Activated B cell treated with CpG ODN at 0.5 μM for 24 hours (primary cell): ENCODE measurements around the gene CAMK2D. TPM values are rescaled to one million over a fixed set of nuclear protein-coding genes. Genes with fewer than 3 reads are reported as not detected.

ENCODE experiments used
- ATAC-seq: fragments of 200-7000 bp; cut with Tn5 transposase; one replicate; pipeline ENCODE4 v1.10.0; 2021; ENCODE audit warnings: low read depth, mild to moderate bottlenecking, moderate library complexity
- CTCF ChIA-PET: fragments of 350-600 bp; sonication (Branson Sonifier 250); formaldehyde crosslinking; loops from one replicate; lab custom pipeline; 2021; ENCODE audit warnings: antibody characterized with exemption; lab: Charles Lee
- POLR2A ChIA-PET: fragments of 350-600 bp; sonication (Branson Sonifier 250); formaldehyde crosslinking; loops from one replicate; lab custom pipeline; 2021; ENCODE audit warnings: antibody characterized with exemption; lab: Charles Lee
- DNase-seq: peaks from one replicate; pipeline ENCODE4 v3.0.0; 2022
- H3K27ac Mint-ChIP-seq: one replicate; pipeline ENCODE4 v1.8.0; 2020; ENCODE audit warnings: mixed read lengths
- H3K27me3 Mint-ChIP-seq: one replicate; pipeline ENCODE4 v1.8.0; 2021; ENCODE audit warnings: mixed read lengths
- H3K36me3 Mint-ChIP-seq: one replicate; pipeline ENCODE4 v1.8.0; 2021; ENCODE audit warnings: low read depth, mixed read lengths
- H3K4me1 Mint-ChIP-seq: one replicate; pipeline ENCODE4 v1.8.0; 2021; ENCODE audit warnings: mixed read lengths
- H3K4me3 Mint-ChIP-seq: one replicate; pipeline ENCODE4 v1.8.0; 2020; ENCODE audit warnings: mild to moderate bottlenecking, mixed read lengths
- H3K9me3 Mint-ChIP-seq: one replicate; pipeline ENCODE4 v1.8.0; 2020; ENCODE audit warnings: mixed read lengths
- intact Hi-C: fragments of 100-400 bp; cut with micrococcal nuclease; formaldehyde crosslinking; loops from one replicate; pipeline ENCODE4 v1.15.1; 2024
- total RNA-seq: library from RNA; stranded (reverse); gene quantifications from 2 replicates; pipeline ENCODE4 v1.2.3, GENCODE V29; 2022
- TF ChIP-seq, protein P1 (sequence below): fragments of 200-600 bp; IDR thresholded peaks from one replicate; pipeline ENCODE4 v1.8.0; 2022; ENCODE audit warnings: antibody characterized with exemption, mild to moderate bottlenecking

Gene CAMK2D
- total RNA-seq, 1 donor from 2014 or later = 72.9 TPM

DNA sequence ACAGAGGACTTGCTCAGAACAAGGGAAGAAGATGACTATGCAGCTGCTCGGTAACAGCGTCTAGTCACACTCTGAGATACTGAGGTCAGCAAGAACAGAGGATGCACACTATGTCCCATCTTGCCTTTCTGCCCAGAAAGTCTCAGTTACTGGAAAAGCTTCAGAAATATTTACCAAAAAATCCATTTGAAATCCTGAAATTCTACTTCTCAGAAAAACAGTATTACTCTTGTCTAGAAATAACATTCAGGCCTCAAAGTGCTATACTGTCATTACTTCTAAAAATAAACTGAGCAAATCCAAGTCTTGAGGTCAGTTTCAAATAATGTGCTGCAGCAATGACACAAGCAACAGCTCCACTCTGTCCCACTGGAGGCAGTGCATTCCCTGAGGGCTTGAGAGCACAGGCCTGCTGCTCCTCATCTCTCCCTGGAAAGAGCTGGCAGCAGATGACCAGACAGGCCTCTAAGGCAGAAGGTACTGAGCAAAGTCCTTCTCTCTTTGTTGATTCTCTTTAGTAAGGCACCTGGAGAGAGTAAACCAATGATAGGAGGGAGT is 76.9 kb downstream of the CAMK2D start:
- peaks cover 5% of the 10 kb centered on the region for H3K9me3 Mint-ChIP-seq
- H3K4me1 Mint-ChIP-seq = peaks cover 59% of the 10 kb centered on the region
- H3K36me3 Mint-ChIP-seq = peaks cover 47% of the 10 kb centered on the region
- peak overlapping the region; percentile 46 for H3K27ac Mint-ChIP-seq
- intact Hi-C loops = no loop called here
- CTCF ChIA-PET = interaction anchor here (1.5 to 1.7 kb wide), 2 partner anchors 11 to 137 kb away, joined by 4 to 5 read pairs; no protein-coding TSS in a partner anchor
- DNase-seq (no peak), ATAC-seq (no peak)
- no peaks in the 10 kb centered on the region for H3K27me3 Mint-ChIP-seq
- no peak overlapping the region for H3K4me3 Mint-ChIP-seq
- TF ChIP-seq, protein P1, sequence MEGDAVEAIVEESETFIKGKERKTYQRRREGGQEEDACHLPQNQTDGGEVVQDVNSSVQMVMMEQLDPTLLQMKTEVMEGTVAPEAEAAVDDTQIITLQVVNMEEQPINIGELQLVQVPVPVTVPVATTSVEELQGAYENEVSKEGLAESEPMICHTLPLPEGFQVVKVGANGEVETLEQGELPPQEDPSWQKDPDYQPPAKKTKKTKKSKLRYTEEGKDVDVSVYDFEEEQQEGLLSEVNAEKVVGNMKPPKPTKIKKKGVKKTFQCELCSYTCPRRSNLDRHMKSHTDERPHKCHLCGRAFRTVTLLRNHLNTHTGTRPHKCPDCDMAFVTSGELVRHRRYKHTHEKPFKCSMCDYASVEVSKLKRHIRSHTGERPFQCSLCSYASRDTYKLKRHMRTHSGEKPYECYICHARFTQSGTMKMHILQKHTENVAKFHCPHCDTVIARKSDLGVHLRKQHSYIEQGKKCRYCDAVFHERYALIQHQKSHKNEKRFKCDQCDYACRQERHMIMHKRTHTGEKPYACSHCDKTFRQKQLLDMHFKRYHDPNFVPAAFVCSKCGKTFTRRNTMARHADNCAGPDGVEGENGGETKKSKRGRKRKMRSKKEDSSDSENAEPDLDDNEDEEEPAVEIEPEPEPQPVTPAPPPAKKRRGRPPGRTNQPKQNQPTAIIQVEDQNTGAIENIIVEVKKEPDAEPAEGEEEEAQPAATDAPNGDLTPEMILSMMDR = no peak
- POLR2A ChIA-PET = interaction anchor here (0.7 to 1.3 kb wide), 5 partner anchors 11 to 269 kb away, joined by 3 read pairs; no protein-coding TSS in a partner anchor

DNA sequence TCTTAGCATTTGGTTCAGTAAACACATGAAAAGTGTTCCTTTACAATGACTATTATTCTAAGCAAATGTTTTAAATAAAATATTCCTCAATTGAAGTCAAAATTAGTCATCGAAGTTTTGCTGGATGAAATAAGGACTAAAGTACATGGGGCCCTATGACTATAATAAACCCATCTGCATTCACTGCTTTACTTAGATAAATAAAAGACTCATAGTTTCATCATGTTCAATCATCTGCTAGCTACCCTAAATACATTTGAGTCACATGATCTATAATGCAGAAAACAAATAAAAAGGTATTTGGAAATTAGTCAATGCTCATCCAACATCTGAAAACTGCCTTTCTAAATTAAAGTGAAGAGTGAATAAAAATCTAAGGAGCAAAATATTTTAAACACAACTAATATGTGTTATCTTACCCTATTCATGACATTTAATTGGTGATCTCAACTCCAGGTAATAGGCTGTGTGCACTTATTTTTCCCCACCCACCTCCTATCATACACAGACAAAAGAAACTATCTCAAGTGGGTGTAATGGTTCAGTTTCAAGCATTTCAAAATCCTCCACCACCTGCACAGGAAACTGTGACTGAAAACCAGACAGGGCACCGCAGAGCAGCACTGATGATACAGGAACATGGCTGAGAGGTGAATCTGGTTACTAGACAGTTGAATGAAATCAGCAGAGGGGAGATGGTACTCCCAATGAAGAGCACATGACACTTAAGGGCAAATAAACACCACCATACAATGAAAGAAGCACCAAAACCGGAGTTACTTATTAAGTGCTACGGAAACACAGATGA is 78.6 kb downstream of the CAMK2D start:
- peaks cover 53% of the 10 kb centered on the region for H3K4me1 Mint-ChIP-seq
- DNase-seq = peak; percentile 33
- H3K36me3 Mint-ChIP-seq = peaks cover 46% of the 10 kb centered on the region
- peaks cover 5% of the 10 kb centered on the region for H3K9me3 Mint-ChIP-seq
- TF ChIP-seq, protein P1 = no peak
- intact Hi-C loops = loop anchor here (1.0 to 2.0 kb wide), 7 partner anchors 9 to 136 kb away; no protein-coding TSS in a partner anchor
- H3K27ac Mint-ChIP-seq = peak overlapping the region; percentile 70
- no peaks in the 10 kb centered on the region for H3K27me3 Mint-ChIP-seq
- ChIA-PET POLR2A (interaction anchor here (1.0 kb wide), 1 partner anchor 78 kb away, joined by 3 read pairs; no protein-coding TSS in a partner anchor), CTCF (interaction anchor here (1.7 kb wide), 1 partner anchor 9 kb away, joined by 5 read pairs; no protein-coding TSS in a partner anchor)
- H3K4me3 Mint-ChIP-seq = peak overlapping the region; percentile 13
- ATAC-seq = peak; percentile 93

DNA sequence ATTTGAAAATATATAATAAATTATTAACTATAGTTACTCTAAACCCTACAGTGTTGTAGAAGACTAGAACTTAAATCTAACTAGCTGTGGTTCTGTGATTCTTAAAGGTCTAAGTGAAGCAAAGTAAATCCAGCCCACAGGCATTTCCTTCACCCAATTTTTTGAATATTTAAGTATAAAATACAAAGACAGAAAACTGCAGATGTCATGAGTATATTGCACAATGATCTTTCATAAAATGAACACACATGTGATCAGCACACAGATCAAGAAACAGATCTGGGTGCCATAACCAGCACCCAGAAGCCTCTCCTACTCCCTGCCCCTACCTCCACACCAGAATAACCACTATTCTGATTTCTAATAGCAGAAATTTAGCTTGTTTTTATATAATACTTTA is 82.9 kb downstream of the CAMK2D start:
- no peaks in the 10 kb centered on the region for H3K27me3 Mint-ChIP-seq
- CTCF ChIA-PET = no interaction called here

DNA sequence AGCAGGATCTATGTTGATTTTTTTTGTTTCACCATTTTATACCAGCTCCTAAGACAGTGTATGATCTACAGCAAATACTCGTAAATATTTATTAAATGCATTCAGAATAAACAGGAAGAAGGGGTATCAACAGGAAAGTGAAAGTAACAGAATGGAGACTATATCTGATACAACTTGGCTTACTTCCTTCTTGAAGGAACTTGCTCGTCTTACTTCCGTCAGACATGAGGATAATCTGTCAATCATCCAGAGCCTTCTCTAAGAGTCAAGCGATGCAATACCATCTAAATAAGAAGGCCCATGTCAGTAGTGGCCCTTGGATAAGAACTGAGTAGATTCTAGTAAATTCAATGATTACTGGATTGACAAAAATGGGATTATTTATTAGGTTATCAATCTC is 84.2 kb downstream of the CAMK2D start:
- Mint-ChIP-seq H3K4me1 (peaks cover 64% of the 10 kb centered on the region), H3K4me3 (peak overlapping the region; percentile 50)
- CTCF ChIA-PET = interaction anchor here (1.0 to 1.7 kb wide), 3 partner anchors 12 to 130 kb away, joined by 3 to 5 read pairs (median 3); no protein-coding TSS in a partner anchor

More for the DNA sequence above, 82.9 kb downstream of the CAMK2D start:
- Mint-ChIP-seq H3K27ac (peak overlapping the region; percentile 28), H3K36me3 (peaks cover 58% of the 10 kb centered on the region), H3K9me3 (peaks cover 5% of the 10 kb centered on the region), H3K4me3 (no peak overlapping the region), H3K4me1 (peaks cover 67% of the 10 kb centered on the region)
- POLR2A ChIA-PET = interaction anchor here (0.7 to 1.2 kb wide), 2 partner anchors 72 to 84 kb away, joined by 3 read pairs; no protein-coding TSS in a partner anchor
- no peak for DNase-seq
- TF ChIP-seq, protein P1 = no peak
- ATAC-seq = no peak
- intact Hi-C loops = no loop called here

More for the DNA sequence above, 84.2 kb downstream of the CAMK2D start:
- Mint-ChIP-seq H3K27me3 (no peaks in the 10 kb centered on the region), H3K27ac (peak overlapping the region; percentile 78), H3K36me3 (peaks cover 57% of the 10 kb centered on the region), H3K9me3 (peaks cover 5% of the 10 kb centered on the region)
- intact Hi-C loops = no loop called here
- POLR2A ChIA-PET = interaction anchor here (1.2 to 1.8 kb wide), 3 partner anchors 32 to 83 kb away, joined by 4 to 5 read pairs (median 4); no protein-coding TSS in a partner anchor
- no peak for DNase-seq
- TF ChIP-seq, protein P1 = no peak
- peak; percentile 35 for ATAC-seq
